Pancreas (tissue), 10 donors: ENCODE results near the gene CLIC5. TPM values are rescaled to one million over a fixed set of nuclear protein-coding genes. Genes with fewer than 3 reads are reported as not detected.

ENCODE experiments used
- ATAC-seq, 4 donors: fragments of 200-7000 bp; cut with Tn5 transposase; one replicate each; pipeline versions ENCODE4 v1.8.0 to v1.9.1; 2020; ENCODE audit warnings: mild to moderate bottlenecking in 4 of 4, moderate library complexity in 4 of 4
- DNase-seq, 6 donors: peaks; one replicate each; pipeline ENCODE4 v3.0.0-alpha.2; 2020
- FAIRE-seq: peaks from 2 replicates; lab custom pipeline; 2012; peaks lifted over from hg19 to GRCh38; lab: Jason Lieb, UNC
- H3K27ac ChIP-seq, 4 donors: fragments of 200-600 bp; sonication (generic); 1 replicate in 3 of 4; 2 replicates in 1 of 4; pipeline versions ENCODE4 v1.5.0 to v1.8.0; 2020
- H3K27me3 ChIP-seq, 4 donors: fragments of 200-600 bp; one replicate each; pipeline ENCODE4 v1.8.0; 2021
- H3K36me3 ChIP-seq, 3 donors: fragments of 200-600 bp; sonication (generic) in 1 of 3; one replicate each; pipeline versions ENCODE4 v1.5.0 to v1.8.0; 2020 to 2021
- H3K4me1 ChIP-seq, 3 donors: fragments of 200-600 bp; one replicate each; pipeline ENCODE4 v1.8.0; 2021
- H3K4me3 ChIP-seq, 4 donors: fragments of 200-600 bp; sonication (generic) in 2 of 4; one replicate each; pipeline versions ENCODE4 v1.5.0 to v1.8.0; 2020 to 2021
- H3K9me3 ChIP-seq, 4 donors: fragments of 200-600 bp; one replicate each; pipeline ENCODE4 v1.8.0; 2021
- CTCF ChIP-seq, 4 donors: fragments of 200-600 bp; sonication (generic) in 3 of 4; IDR thresholded peaks; one replicate each; pipeline versions ENCODE4 v1.5.0 to v1.8.0; 2021; ENCODE audit warnings: antibody characterized with exemption in 4 of 4
- WGBS, 2 donors: extraction: QIAGEN DNeasy Blood & Tissue Kit; methylation state at CpG; one replicate each; pipeline ENCODE4 v1.1.7; 2013; 5-methylcytosine and 5-hydroxymethylcytosine counted together
- intact Hi-C, 3 donors: fragments of 100-400 bp; cut with DNase I; formaldehyde crosslinking; loops; one replicate each; pipeline versions ENCODE4 v1.11.1 to v1.14.2; 2022
- polyA plus RNA-seq, 2 donors: library from polyadenylated mRNA; stranded (reverse); fragments of 200-250 nt; gene quantifications; one replicate each; pipeline ENCODE4 v1.2.3, GENCODE V29; 2013
- total RNA-seq, 6 donors: library from RNA; stranded (reverse); fragmentation: NEBNext Ultra II Directional in 4 of 6; extraction: Animal tissue kit (Norgen Biotek cat#: 25700) in 4 of 6; gene quantifications; one replicate each; pipeline versions ENCODE4 v1.2.1 to v1.2.4, GENCODE V29; 2021 to 2023
- donor health status: healthy with polysubstance abuse.
- donor health status: DM: no; HTN: no; CAD: no; lungs with moderate emphysema.
- donor health status: DM: no; HTN: no; CAD: no.
- donor health status: control.
- donor health status: control.
- donor health status: Bipolar disorder and iron deficiency.
- donor health status: DM: yes; HTN: yes; CAD: no.
- donor health status: DM: no; HTN: no; CAD: no.
- donor health status: DM: no; HTN: no; CAD: no.
- donor health status: DM: yes; HTN: yes; CAD: no.

The CLIC5 gene
- total and polyA plus RNA-seq, 8 donors: 0.53 to 2.1 (median 1.3) TPM

DNA sequence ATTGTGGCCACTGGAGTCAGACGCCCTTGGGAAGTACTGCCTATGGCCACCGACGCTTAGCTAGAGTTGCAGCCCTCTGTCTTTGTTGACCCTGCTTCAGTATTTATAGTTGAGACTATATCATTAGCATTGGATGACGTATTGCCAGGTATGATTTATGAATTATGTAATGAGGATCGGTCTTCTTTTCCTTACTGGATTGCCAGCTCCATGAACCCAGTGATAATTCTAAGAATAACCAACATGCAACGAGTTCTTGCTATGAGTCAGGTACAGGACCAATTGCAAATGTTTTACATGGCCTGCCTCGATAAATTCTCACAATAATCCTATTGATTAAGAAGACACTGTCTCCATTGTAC is 63.5 kb downstream of the CLIC5 start:
- H3K27me3 ChIP-seq: no peaks in the 10 kb centered on the region
- ATAC-seq: no peak
- WGBS, 2 donors: 60 to 61% methylated on average over 7 of the region's 7 CpGs
- no peaks in the 10 kb centered on the region for H3K4me1 ChIP-seq
- no peak for DNase-seq
- no peaks in the 10 kb centered on the region for H3K9me3 ChIP-seq
- no peaks in the 10 kb centered on the region for H3K36me3 ChIP-seq
- peak overlapping the region in 1 of 4 donors; percentile 37 for H3K27ac ChIP-seq
- TF ChIP-seq CTCF (IDR thresholded peaks at IDR 0.05): no peak
- no peak for FAIRE-seq
- H3K4me3 ChIP-seq: no peak overlapping the region
- intact Hi-C loops: no loop called here

- peak overlapping the region in 2 of 4 donors; percentile 15 to 37 for H3K27ac ChIP-seq
- WGBS, 2 donors: 47 to 54% methylated on average over 11 of the region's 11 CpGs
- intact Hi-C loops: no loop called here
- FAIRE-seq: peak; percentile 76
- peak; percentile 11 to 74 (median 48) for ATAC-seq
- DNase-seq: no peak
- H3K4me3 ChIP-seq: no peak overlapping the region
- H3K4me1 ChIP-seq: no peaks in the 10 kb centered on the region
- H3K27me3 ChIP-seq: no peaks in the 10 kb centered on the region
- no peaks in the 10 kb centered on the region for H3K36me3 ChIP-seq
- no peaks in the 10 kb centered on the region for H3K9me3 ChIP-seq
- no peak for TF ChIP-seq CTCF (IDR thresholded peaks at IDR 0.05)
These were observed 64.1 kb downstream of the CLIC5 start for GRCh38 chr6:45951321-45952167.

GRCh38 chr6:45949256-45949655 is 66.4 kb downstream of the CLIC5 start:
- WGBS, 2 donors: 27 to 40% methylated on average over 7 of the region's 7 CpGs
- Histone ChIP-seq H3K27me3 (no peaks in the 10 kb centered on the region), H3K36me3 (no peaks in the 10 kb centered on the region), H3K4me1 (no peaks in the 10 kb centered on the region), H3K27ac (no peak overlapping the region), H3K9me3 (no peaks in the 10 kb centered on the region), H3K4me3 (no peak overlapping the region)
- no peak for TF ChIP-seq CTCF (IDR thresholded peaks at IDR 0.05)
- DNase-seq (no peak), FAIRE-seq (no peak), ATAC-seq (peak in 1 of 4 donors; percentile 23)
- intact Hi-C loops: no loop called here

DNA sequence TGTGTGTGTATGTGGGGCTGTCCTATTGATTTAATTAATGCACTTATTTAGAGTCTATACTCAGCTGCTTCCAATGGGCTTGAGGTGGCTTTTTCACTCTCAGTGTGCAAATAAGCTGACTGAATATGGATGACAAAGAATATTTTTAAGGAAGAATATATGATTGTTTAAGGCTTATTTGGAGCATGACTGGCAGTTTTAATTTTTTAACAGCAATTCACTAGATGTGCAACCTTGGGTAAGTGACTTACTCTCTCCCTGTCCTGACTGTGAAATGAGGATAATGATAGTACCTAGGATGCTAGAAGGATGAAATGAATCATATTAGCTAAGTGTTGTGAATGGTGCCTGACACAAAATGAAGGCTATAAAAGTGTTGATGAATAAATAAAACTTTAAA is 67.9 kb downstream of the CLIC5 start:
- Histone ChIP-seq H3K36me3 (no peaks in the 10 kb centered on the region), H3K4me3 (no peak overlapping the region), H3K4me1 (no peaks in the 10 kb centered on the region), H3K9me3 (no peaks in the 10 kb centered on the region), H3K27ac (no peak overlapping the region), H3K27me3 (no peaks in the 10 kb centered on the region)
- DNase-seq: no peak
- no peak for FAIRE-seq
- intact Hi-C loops: no loop called here
- TF ChIP-seq CTCF (IDR thresholded peaks at IDR 0.05): no peak
- ATAC-seq: no peak

DNA sequence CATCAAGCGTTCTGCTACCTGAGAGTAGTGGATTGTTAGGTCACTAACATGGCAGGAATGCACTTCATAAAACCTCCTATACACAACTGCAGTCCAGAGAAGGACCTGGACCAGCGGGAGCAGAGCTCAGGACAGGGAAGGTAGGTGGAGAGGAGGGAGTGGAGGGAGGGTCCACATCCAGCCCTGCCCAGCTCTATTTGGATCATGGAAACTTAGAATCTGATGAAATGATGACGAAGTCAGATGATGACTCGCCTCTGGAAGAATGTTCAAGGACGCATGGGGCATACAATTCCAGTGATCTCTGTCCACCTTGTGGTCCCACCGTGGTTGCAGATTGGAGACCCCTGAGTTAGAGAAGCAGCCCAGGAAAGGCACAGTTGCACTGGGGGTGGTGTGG is 68.8 kb downstream of the CLIC5 start:
- FAIRE-seq: no peak
- no peak overlapping the region for H3K27ac ChIP-seq
- H3K4me3 ChIP-seq: no peak overlapping the region
- no peak for ATAC-seq
- intact Hi-C loops: no loop called here
- WGBS, 2 donors: 69 to 78% methylated on average over 6 of the region's 6 CpGs
- H3K27me3 ChIP-seq: no peaks in the 10 kb centered on the region
- TF ChIP-seq CTCF (IDR thresholded peaks at IDR 0.05): no peak
- H3K36me3 ChIP-seq: no peaks in the 10 kb centered on the region
- H3K4me1 ChIP-seq: no peaks in the 10 kb centered on the region
- H3K9me3 ChIP-seq: no peaks in the 10 kb centered on the region
- no peak for DNase-seq
